ENCODE measurements around the gene GALNT2.

Gene GALNT2

DNA sequence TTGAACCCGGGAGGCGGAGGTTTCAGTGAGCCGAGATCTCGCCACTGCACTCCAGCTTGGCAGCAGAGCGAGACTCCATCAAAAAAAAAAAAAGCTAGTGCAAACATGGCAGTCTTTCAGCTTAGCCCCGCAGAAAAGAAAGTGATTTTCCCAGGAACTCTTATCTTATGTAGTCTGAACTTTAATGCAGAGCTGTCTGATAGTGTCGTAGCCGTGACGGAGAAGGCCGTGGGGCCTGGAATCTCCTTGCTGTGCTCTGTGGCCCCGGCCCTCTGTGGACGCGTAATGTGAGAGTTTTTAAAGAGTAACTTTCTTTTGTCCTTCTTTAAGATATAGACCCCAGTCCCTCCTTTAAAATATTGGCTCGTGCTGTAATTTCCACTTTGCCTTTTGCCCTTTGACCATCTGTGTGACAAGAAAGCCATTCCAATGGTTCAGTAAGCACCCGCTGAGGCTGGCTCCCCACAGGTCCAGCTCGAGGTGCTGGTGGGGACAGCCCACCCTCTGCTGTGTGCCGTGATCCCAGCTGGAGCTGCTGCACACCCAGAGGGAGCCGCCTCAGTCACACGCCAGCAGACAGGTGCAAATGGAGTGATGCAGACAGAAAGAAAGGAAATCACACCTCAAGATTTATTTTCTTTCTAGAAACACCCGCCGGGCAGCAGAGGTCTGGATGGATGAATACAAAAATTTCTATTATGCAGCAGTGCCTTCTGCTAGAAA is 195.1 kb downstream of the GALNT2 start:
- H3K27me3 ChIP-seq (ENCODE audit: control insufficient read depth, insufficient read depth, low read length): no peaks in the 10 kb centered on the region
- H3K4me1 ChIP-seq (ENCODE audit: control insufficient read depth, insufficient read depth, low read length): no peaks in the 10 kb centered on the region
- H3K9me3 ChIP-seq (replicated peaks; ENCODE audit: low read length): no peaks in the 10 kb centered on the region
- peaks cover 37% of the 10 kb centered on the region for H3K36me3 ChIP-seq (ENCODE audit: insufficient read depth, low read length)
- no peak overlapping the region for H3K4me2 ChIP-seq (ENCODE audit: low read length)
- no peak overlapping the region for H3K4me3 ChIP-seq (ENCODE audit: low read length)
- no peak overlapping the region for H3K9ac ChIP-seq (ENCODE audit: low read depth, low read length)

GRCh38 chr1:230262867-230263567 is 196.0 kb downstream of the GALNT2 start:
- peaks cover 43% of the 10 kb centered on the region for H3K36me3 ChIP-seq (ENCODE audit: insufficient read depth, low read length)
- H3K4me1 ChIP-seq (ENCODE audit: control insufficient read depth, insufficient read depth, low read length): no peaks in the 10 kb centered on the region
- no peaks in the 10 kb centered on the region for H3K27me3 ChIP-seq (ENCODE audit: control insufficient read depth, insufficient read depth, low read length)
- H3K9ac ChIP-seq (ENCODE audit: low read depth, low read length): no peak overlapping the region
- H3K4me2 ChIP-seq (ENCODE audit: low read length): no peak overlapping the region
- no peak overlapping the region for H3K4me3 ChIP-seq (ENCODE audit: low read length)
- H3K9me3 ChIP-seq (replicated peaks; ENCODE audit: low read length): no peaks in the 10 kb centered on the region

DNA sequence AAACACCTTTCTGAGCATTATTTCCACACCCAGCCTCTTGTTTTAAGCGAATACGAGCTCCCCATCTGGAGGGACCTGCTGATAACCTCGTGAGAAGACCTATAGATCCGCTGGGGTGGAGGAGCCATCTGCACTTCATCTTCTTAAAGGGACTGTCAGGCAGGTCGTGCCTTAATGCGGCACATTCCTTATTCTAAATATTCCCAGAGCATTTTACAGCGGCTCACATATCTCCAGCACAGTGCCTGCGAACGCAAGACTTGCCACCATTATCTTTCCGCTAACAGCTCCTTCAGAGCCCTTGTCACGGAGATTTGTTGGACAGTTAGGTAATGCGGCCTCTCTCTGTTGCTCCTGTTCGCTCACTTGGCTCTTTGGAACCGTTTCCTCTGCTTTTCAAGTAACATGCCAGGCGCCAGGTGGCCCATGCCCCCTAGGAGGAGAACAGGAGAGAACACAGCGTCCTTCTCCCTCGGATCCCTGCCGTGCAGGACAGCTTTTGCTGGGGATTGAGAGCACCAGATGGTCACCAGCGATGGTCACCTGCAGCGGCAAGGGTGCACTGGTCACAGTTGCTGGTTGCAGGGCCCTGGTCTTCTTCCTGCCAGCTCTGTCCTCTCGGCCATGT is 196.6 kb downstream of the GALNT2 start:
- Histone ChIP-seq H3K4me2 (ENCODE audit: low read length) (no peak overlapping the region), H3K4me3 (ENCODE audit: low read length) (no peak overlapping the region), H3K4me1 (ENCODE audit: control insufficient read depth, insufficient read depth, low read length) (peaks cover 1% of the 10 kb centered on the region), H3K9ac (ENCODE audit: low read depth, low read length) (no peak overlapping the region), H3K9me3 (replicated peaks; ENCODE audit: low read length) (no peaks in the 10 kb centered on the region), H3K36me3 (ENCODE audit: insufficient read depth, low read length) (peaks cover 43% of the 10 kb centered on the region), H3K27me3 (ENCODE audit: control insufficient read depth, insufficient read depth, low read length) (no peaks in the 10 kb centered on the region)

GRCh38 chr1:230264342-230264741 is 197.3 kb downstream of the GALNT2 start:
- peaks cover 43% of the 10 kb centered on the region for H3K36me3 ChIP-seq (ENCODE audit: insufficient read depth, low read length)
- H3K4me1 ChIP-seq (ENCODE audit: control insufficient read depth, insufficient read depth, low read length): peaks cover 3% of the 10 kb centered on the region
- H3K27me3 ChIP-seq (ENCODE audit: control insufficient read depth, insufficient read depth, low read length): no peaks in the 10 kb centered on the region
- H3K9me3 ChIP-seq (replicated peaks; ENCODE audit: low read length): no peaks in the 10 kb centered on the region
- H3K4me2 ChIP-seq (ENCODE audit: low read length): no peak overlapping the region
- H3K9ac ChIP-seq (ENCODE audit: low read depth, low read length): no peak overlapping the region
- no peak overlapping the region for H3K4me3 ChIP-seq (ENCODE audit: low read length)

- no peaks in the 10 kb centered on the region for H3K27me3 ChIP-seq (ENCODE audit: control insufficient read depth, insufficient read depth, low read length)
- H3K4me1 ChIP-seq (ENCODE audit: control insufficient read depth, insufficient read depth, low read length): peaks cover 7% of the 10 kb centered on the region
- no peak overlapping the region for H3K9ac ChIP-seq (ENCODE audit: low read depth, low read length)
- H3K4me3 ChIP-seq (ENCODE audit: low read length): no peak overlapping the region
- no peaks in the 10 kb centered on the region for H3K9me3 ChIP-seq (replicated peaks; ENCODE audit: low read length)
- H3K4me2 ChIP-seq (ENCODE audit: low read length): no peak overlapping the region
- peaks cover 43% of the 10 kb centered on the region for H3K36me3 ChIP-seq (ENCODE audit: insufficient read depth, low read length)
These were observed 198.4 kb downstream of the GALNT2 start for GRCh38 chr1:230265200-230266115.

- H3K27me3 ChIP-seq (ENCODE audit: control insufficient read depth, insufficient read depth, low read length): no peaks in the 10 kb centered on the region
- H3K36me3 ChIP-seq (ENCODE audit: insufficient read depth, low read length): peaks cover 50% of the 10 kb centered on the region
- peaks cover 8% of the 10 kb centered on the region for H3K4me1 ChIP-seq (ENCODE audit: control insufficient read depth, insufficient read depth, low read length)
- no peak overlapping the region for H3K4me3 ChIP-seq (ENCODE audit: low read length)
- H3K4me2 ChIP-seq (ENCODE audit: low read length): no peak overlapping the region
- H3K9me3 ChIP-seq (replicated peaks; ENCODE audit: low read length): no peaks in the 10 kb centered on the region
- H3K9ac ChIP-seq (ENCODE audit: low read depth, low read length): no peak overlapping the region
These were observed 199.4 kb downstream of the GALNT2 start for GRCh38 chr1:230266456-230266855.

DNA sequence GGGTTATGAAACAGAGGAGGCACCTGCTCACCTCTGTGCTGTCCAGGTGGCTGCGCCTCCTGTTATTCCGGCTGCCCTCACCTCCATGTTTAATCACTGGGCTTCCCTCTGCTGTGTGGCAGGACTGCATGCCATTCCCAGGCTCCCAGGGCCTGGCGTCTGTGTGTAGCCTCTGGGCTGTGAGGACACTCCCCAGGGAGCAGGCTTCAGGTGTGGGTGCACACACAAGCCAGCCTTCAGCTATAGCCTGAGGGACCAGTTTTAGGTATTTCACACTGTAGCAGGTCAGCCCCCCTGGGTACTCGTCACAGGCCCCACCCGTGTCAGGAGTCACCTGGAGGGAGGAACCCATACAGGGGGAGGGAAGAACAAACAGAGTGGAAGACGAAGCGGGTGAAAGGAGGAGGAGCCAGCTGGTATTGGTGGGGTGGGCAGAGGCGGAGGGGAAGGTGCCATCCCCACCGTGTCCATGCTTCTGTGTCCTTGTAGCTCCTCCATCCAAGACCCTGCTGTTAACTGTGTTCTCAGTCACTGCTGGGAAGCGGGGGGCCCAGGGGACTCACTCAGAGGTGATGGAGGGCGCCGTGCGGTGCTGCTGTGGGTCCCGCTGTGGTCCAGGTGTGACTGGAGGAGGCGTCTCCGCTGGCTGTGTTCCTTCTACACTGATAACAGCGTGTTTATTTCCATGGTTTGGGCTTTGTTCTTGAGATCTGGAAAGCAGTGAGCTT is 200.5 kb downstream of the GALNT2 start:
- H3K9ac ChIP-seq (ENCODE audit: low read depth, low read length): no peak overlapping the region
- H3K4me2 ChIP-seq (ENCODE audit: low read length): no peak overlapping the region
- no peaks in the 10 kb centered on the region for H3K27me3 ChIP-seq (ENCODE audit: control insufficient read depth, insufficient read depth, low read length)
- peaks cover 54% of the 10 kb centered on the region for H3K36me3 ChIP-seq (ENCODE audit: insufficient read depth, low read length)
- H3K4me1 ChIP-seq (ENCODE audit: control insufficient read depth, insufficient read depth, low read length): peaks cover 8% of the 10 kb centered on the region
- no peak overlapping the region for H3K4me3 ChIP-seq (ENCODE audit: low read length)
- H3K9me3 ChIP-seq (replicated peaks; ENCODE audit: low read length): no peaks in the 10 kb centered on the region

DNA sequence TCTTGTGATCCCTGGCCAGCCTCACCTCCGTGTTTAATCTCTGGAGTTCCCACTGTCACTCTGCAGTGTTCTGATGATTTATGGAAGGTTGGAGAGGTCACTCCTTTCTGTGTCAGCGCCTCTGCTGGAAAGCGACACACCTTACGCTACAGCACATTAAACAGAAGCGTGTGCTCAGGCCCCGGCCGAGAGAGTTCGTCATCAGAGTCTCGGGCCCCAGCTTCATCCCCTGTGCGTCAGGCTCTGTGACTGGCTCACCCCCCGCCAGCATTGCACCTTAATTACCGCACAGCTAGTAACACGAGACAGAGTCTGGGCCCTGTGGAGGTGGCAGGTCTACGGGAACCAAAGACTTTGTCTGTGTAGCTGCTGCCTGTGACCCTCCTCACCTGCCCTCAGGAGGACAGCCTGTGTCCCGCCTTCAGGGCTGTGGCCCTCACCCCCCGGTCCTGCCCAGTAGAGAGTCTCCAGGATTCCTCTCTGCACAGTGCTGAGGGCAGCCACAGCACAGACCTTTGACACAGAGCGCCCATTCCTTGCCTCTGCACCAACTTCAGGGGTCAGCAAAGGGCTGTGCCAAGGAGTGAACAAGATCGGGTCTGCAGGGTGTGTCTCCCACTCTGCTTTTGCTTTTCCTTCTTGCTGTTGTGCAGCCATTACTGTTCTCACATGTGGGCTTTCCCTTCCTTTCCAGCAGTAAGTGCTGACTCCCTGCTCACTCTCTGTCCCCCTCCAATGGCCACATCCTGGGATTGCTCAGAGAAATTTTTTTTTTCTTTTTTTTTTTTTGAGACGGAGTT is 201.5 kb downstream of the GALNT2 start:
- peaks cover 44% of the 10 kb centered on the region for H3K36me3 ChIP-seq (ENCODE audit: insufficient read depth, low read length)
- no peaks in the 10 kb centered on the region for H3K27me3 ChIP-seq (ENCODE audit: control insufficient read depth, insufficient read depth, low read length)
- H3K9me3 ChIP-seq (replicated peaks; ENCODE audit: low read length): no peaks in the 10 kb centered on the region
- no peak overlapping the region for H3K4me2 ChIP-seq (ENCODE audit: low read length)
- peaks cover 8% of the 10 kb centered on the region for H3K4me1 ChIP-seq (ENCODE audit: control insufficient read depth, insufficient read depth, low read length)
- H3K9ac ChIP-seq (ENCODE audit: low read depth, low read length): no peak overlapping the region
- no peak overlapping the region for H3K4me3 ChIP-seq (ENCODE audit: low read length)

DNA sequence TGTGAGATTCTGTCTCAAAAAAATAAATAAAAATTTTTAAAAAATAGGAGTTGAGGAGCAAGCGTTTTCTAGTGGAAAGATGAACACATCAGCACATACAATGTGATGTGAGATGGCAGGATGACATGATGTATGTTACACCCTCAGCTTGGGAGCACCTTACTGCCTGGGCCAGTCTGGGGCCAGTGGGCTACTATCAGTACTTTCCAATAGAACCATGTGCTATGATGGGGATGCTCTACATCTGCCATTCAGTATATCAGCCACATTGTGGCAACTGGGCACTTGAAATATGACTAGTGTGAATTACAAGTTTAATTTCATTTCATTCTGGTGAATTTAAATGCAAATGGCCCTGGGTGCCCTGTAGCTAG is 203.1 kb downstream of the GALNT2 start:
- Histone ChIP-seq H3K4me1 (ENCODE audit: control insufficient read depth, insufficient read depth, low read length) (peaks cover 8% of the 10 kb centered on the region), H3K9me3 (replicated peaks; ENCODE audit: low read length) (no peaks in the 10 kb centered on the region), H3K4me3 (ENCODE audit: low read length) (no peak overlapping the region), H3K27me3 (ENCODE audit: control insufficient read depth, insufficient read depth, low read length) (no peaks in the 10 kb centered on the region), H3K36me3 (ENCODE audit: insufficient read depth, low read length) (peaks cover 39% of the 10 kb centered on the region), H3K4me2 (ENCODE audit: low read length) (no peak overlapping the region), H3K9ac (ENCODE audit: low read depth, low read length) (no peak overlapping the region)

DNA sequence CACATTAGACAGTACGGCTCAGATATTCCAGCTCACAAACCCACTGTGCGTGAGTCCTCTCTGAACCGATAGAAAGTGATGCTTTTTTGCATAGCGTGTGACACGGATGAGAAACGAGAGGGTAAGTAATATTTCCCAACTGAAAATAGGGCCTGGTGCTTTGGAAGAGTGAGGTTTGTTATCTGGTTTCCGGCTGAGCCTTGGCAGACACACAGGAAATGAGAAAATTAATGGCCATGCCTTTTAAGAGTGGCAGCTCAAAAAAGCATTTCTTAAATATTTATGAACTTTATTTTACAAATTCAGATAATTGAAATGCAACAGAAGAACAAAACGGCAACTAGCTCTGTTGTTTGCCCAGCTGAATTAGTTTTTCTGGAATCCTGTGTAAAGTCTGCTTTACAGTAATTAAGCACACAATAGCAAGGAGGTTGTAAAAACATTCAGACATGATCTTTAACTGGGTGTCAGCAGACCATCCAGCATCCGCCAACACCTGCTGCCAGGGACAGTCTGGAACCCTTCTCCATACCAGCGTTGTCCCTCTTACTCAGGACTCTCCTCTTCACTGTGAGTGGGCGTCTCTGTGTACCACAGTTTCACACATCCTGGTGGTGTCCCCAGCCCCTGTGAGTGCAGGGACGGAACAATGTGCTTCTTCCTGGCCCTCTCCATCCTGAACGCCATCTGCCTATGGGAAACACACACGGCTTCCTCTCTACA is 203.7 kb downstream of the GALNT2 start:
- Histone ChIP-seq H3K9me3 (replicated peaks; ENCODE audit: low read length) (no peaks in the 10 kb centered on the region), H3K4me3 (ENCODE audit: low read length) (no peak overlapping the region), H3K36me3 (ENCODE audit: insufficient read depth, low read length) (peaks cover 41% of the 10 kb centered on the region), H3K27me3 (ENCODE audit: control insufficient read depth, insufficient read depth, low read length) (no peaks in the 10 kb centered on the region), H3K4me1 (ENCODE audit: control insufficient read depth, insufficient read depth, low read length) (peaks cover 8% of the 10 kb centered on the region), H3K4me2 (ENCODE audit: low read length) (no peak overlapping the region), H3K9ac (ENCODE audit: low read depth, low read length) (no peak overlapping the region)

Data from skeletal muscle satellite cell (primary cell).